Activated CD4-positive, alpha-beta T cell treated with anti-CD3 and anti-CD28 coated beads for 4 hours (primary cell): ENCODE measurements around the gene PHF14.

Experiments
- DNase-seq, 2 donors: peaks; one replicate each; pipeline ENCODE4 v3.0.0-alpha.2; 2020

Gene PHF14

DNA sequence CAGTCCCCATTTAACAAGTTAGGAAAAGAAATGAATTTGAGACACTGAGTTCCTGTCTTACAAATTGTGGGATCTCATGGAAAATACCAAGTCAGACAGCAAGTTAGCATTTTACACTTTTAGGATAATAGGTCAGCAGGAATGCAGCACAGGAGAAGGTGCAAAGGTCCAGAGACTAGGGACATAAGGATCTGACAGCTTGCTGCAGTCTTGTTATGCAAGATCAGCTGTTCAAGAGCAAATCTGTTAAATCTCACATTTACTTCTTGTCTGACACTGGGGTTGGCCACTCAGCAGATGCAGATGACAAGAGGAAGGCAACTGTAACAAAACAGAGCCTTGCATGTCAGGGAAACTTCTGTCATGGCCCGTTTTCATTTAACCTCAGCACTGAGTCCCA is 239.6 kb downstream of the PHF14 start:
- no peak for DNase-seq

DNA sequence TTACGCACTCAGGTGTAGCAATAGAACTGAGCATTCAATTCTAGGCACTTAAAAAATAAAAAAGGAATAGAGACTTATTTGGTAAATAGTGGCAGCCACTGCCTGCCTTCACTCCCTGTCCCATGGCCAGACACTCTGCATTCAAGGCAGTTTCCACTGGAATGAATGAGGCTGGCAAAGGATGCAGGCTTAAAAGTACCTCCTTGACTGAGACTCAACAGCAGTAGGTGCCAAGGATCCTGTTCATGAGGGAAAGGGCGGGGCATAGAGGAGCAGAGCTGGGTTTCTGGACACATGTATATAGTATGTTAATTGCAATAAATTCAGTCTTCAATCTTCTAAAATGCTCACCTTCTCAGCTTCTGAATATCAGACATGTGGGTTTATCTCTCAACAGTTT is 242.6 kb downstream of the PHF14 start:
- no peak for DNase-seq

DNA sequence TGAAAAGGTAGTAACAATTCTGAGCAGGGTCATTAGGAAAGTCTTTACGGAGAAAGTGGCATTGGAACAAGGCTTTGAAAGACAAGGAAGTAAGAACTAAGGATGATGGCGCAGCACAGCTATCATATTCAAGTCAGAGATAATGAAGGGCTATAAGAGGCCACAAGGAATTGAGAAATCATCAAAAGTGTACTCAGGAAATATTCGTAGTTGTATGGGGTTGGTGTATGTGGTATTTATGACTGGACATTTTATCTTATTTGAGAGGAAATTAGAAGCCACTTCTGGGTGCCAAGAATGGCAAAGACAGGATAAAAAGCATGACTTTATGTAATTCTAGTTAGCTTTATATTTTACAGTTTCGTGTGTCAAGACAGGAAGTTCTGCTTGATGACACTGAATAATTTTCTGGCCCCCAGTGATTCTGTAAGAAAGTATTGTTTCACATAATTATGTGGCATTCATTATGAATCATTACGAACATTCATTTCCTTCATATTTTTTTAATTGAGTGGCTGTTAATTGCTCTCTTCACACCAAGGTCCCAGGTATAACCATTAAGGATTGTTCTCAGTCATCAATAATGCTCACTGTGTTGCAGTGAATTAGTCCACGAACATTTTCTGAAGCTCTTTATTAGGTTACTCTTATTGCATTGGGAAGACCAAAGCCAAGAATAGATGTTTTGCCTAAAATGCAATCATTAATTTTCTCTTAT is 244.3 kb downstream of the PHF14 start:
- no peak for DNase-seq
